Activated T-cell treated with anti-CD3 and anti-CD28 coated beads for 24 hours (primary cell): Measurements from ENCODE around the gene ARSB.
"Not testable (repeated sequence)": the region's sequence is repeated elsewhere in the genome, so short reads cannot be mapped to it uniquely, and the experiment has no call there.

ENCODE experiments used
- DNase-seq: peaks from one replicate; pipeline ENCODE4 v3.0.0-alpha.2; 2020; ENCODE audit warnings: low read depth

ARSB gene

GRCh38 chr5:78903353-78903752 lies 81.8 kb downstream of the ARSB start:
- DNase-seq = no peak

GRCh38 chr5:78899922-78900362 lies 85.2 kb downstream of the ARSB start:
- no peak for DNase-seq

GRCh38 chr5:78896132-78896531 lies 89.0 kb downstream of the ARSB start:
- DNase-seq = no peak

- no peak for DNase-seq
Observed at GRCh38 chr5:78895616-78896015, 89.5 kb downstream of the ARSB start.

GRCh38 chr5:78893940-78894677 lies 91.0 kb downstream of the ARSB start:
- DNase-seq = no peak

- DNase-seq = no peak
Observed at GRCh38 chr5:78890667-78891379, 94.3 kb downstream of the ARSB start.

GRCh38 chr5:78889369-78890140 lies 95.6 kb downstream of the ARSB start:
- no peak for DNase-seq

GRCh38 chr5:78888580-78889368 lies 96.3 kb downstream of the ARSB start:
- DNase-seq = no peak

GRCh38 chr5:78887384-78888118 lies 97.6 kb downstream of the ARSB start:
- DNase-seq = no peak

GRCh38 chr5:78886341-78887230 lies 98.5 kb downstream of the ARSB start:
- no peak for DNase-seq

GRCh38 chr5:78881884-78882283 lies 103.2 kb downstream of the ARSB start:
- no peak for DNase-seq

- no peak for DNase-seq
Observed at GRCh38 chr5:78879516-78879915, 105.6 kb downstream of the ARSB start.

GRCh38 chr5:78866076-78866475 lies 119.0 kb downstream of the ARSB start:
- DNase-seq = not testable (repeated sequence)

- no peak for DNase-seq
Observed at GRCh38 chr5:78858364-78858763, 126.7 kb downstream of the ARSB start.

GRCh38 chr5:78855026-78855425 lies 130.1 kb downstream of the ARSB start:
- no peak for DNase-seq

- not testable (repeated sequence) for DNase-seq
Observed at GRCh38 chr5:78851891-78852290, 133.2 kb downstream of the ARSB start.

GRCh38 chr5:78845470-78845869 lies 139.6 kb downstream of the ARSB start:
- no peak for DNase-seq

- no peak for DNase-seq
Observed at GRCh38 chr5:78843436-78843835, 141.7 kb downstream of the ARSB start.

- DNase-seq = no peak
Observed at GRCh38 chr5:78841767-78842166, 143.3 kb downstream of the ARSB start.

GRCh38 chr5:78838753-78839152 lies 146.4 kb downstream of the ARSB start:
- no peak for DNase-seq
